SK-N-MC (cell line): ENCODE measurements around the gene SYNPO2.

Experiments used
- EZH2 ChIP-seq: fragments of 200-600 bp; sonication (generic); IDR thresholded peaks from one replicate; pipeline ENCODE4 v1.6.1; 2017; ENCODE audit warnings: antibody characterized with exemption
- FOXP2 ChIP-seq: optimal IDR thresholded peaks from 2 replicates; pipeline ENCODE3; 2011; ENCODE audit warnings: mild to moderate bottlenecking, moderate library complexity; ENCODE audit not compliant: insufficient read depth; ENCODE audit errors: extremely low read length, control extremely low read depth
- POLR2AphosphoS5 ChIP-seq: IDR thresholded peaks from 2 replicates; pipeline ENCODE4 v1.6.1; 2012; ENCODE audit warnings: mild to moderate bottlenecking, low read depth, low read length, borderline replicate concordance

DNA sequence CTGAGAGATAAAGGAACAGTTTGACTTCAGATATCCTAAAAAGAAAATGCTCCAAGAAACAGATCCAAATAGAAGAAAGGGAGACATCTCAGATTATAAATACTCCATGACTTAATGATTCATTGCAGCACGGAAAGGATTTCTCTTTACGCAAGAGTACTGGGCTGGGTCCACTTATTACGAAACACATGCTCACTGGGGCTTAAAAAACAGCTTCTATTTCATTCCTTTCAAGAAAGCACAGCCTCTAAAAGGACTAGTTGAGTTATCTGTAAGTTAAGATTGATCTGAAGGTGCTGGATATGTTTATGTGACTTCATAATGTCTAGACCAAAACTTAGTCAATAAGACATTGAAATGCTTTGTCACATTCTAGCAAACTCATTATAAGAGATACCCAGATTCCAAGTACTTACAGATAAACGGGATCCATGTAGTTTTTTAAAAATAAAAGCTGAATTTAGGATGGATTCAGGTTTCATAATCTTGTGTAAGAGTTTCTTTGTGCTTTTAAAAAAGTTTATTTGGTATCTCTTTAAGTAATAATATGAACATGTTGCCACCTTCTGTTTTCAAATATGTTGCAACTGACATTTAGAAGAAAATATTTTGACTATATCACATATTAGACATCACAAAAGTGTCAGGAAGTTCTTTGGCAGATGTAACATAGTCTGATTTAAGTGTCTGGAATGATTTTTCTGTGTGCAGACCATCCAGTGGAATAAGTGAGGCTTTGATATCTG lies 137.4 kb downstream of the SYNPO2 start:
- TF ChIP-seq POLR2AphosphoS5 (no peak), EZH2 (no peak), FOXP2 (no peak)
